Raji (cell line): Measurements from ENCODE around the gene CYP2F1.

ENCODE experiments used
- POLR2A ChIP-seq: IDR thresholded peaks from 2 replicates; pipeline ENCODE4 v1.6.1; 2011; ENCODE audit warnings: low read depth, low read length, control low read depth; ENCODE audit not compliant: insufficient read depth

The CYP2F1 gene

DNA sequence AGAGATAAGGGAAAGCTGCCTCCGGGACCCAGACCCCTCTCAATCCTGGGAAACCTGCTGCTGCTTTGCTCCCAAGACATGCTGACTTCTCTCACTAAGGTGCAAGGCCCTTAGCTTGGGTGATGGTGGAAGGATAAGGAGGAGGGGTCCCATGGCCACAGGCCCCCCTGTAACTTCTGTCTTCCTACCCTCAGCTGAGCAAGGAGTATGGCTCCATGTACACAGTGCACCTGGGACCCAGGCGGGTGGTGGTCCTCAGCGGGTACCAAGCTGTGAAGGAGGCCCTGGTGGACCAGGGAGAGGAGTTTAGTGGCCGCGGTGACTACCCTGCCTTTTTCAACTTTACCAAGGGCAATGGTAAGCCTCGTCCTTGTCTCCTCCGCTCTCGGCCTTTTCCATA, 2.0 kb downstream of the CYP2F1 start:
- TF ChIP-seq POLR2A: no peak

DNA sequence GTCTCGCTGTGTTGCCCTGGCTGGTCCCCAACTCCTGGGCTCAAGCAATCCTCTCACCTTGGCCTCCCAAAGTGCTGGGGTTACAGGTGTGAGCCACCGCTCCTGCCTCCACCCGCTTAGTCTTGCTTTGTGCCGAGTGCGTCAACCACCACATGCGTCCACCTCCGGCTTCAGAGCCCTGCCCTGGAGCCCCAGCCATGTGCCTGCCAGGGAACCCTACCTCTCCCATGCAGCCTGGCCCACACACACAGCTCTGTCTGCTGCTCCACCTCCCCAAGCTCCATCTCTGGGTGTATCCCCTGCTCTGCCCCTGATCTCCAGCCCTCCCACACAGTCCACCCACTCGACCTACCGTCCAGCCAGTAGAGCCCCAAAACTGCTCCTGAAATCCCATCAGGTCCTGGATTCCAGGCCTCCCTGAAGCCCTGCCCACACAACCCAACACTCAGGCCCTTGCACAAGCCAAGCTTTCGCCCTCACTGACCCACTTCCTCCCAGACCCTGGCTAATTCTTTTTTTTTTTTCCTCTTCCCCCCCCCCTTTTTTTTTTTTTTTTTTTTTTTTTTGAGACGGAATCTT, 9.6 kb downstream of the CYP2F1 start:
- no peak for TF ChIP-seq POLR2A

DNA sequence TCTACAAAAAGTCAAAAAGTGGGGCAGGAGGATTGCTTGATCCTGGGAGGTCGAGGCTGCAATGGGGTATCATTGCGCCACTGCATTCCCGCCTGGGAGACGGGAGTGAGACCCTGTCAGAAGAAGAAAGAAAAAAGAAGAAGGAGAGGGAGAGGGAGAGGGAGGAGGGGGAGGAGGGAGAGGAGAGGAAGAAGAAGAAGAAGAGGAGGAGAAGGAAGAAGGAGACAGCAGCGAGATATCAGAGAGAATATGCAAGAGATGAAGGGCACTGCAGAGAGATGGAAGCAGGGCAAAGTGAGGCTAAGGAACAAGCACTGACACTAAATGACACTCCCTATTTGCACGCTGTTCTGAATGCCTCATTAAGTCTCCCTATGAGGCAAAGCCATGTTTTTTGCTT, 14.5 kb downstream of the CYP2F1 start:
- no peak for TF ChIP-seq POLR2A

- TF ChIP-seq POLR2A: no peak
Measured at GRCh38 chr19:41131186-41131585, 17.0 kb downstream of the CYP2F1 start.

GRCh38 chr19:41133260-41133659, 19.0 kb downstream of the CYP2F1 start:
- no peak for TF ChIP-seq POLR2A

GRCh38 chr19:41134616-41135015, 20.4 kb downstream of the CYP2F1 start:
- no peak for TF ChIP-seq POLR2A

GRCh38 chr19:41136636-41137455, 22.6 kb downstream of the CYP2F1 start:
- TF ChIP-seq POLR2A: no peak

DNA sequence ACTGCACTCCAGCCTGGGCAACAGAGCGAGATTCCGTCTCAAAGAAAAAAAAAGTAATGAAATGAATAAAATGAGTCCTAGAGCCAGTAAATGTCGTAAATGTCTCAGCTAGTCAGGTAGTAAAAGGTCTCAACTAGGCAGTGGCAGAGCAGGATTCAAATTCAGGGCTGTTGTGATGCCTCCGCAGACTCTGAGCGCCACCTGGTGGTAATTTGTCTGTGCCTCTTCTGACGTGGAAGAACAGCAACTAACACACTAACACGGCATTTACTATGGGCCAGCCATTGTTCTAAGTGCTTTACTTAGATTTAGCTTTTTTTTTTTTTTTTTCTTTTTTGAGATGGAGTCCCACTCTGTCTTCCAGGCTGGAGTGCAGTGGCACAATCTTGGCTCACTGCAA, 30.2 kb downstream of the CYP2F1 start:
- no peak for TF ChIP-seq POLR2A

DNA sequence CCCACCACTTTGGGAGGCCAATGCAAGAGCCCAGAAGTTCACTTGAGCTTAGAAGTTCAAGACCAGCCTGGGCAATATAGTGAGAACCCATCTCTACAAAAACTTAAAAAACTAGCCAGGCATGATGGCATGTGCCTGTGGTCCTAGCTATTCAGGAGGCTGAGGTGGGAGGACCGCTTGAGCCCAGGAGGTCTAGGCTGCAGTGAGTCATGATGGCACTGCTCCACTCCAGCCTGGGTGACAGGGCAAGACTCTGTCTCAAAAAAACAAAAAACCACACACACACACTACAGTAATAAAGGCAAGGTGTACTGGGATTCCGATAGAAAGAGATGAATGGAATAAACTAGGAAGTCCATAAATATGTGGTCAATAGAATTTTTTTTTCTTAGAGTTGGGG, 35.6 kb downstream of the CYP2F1 start:
- TF ChIP-seq POLR2A: no peak

- no peak for TF ChIP-seq POLR2A
Measured at GRCh38 chr19:41154060-41154459, 39.8 kb downstream of the CYP2F1 start.

DNA sequence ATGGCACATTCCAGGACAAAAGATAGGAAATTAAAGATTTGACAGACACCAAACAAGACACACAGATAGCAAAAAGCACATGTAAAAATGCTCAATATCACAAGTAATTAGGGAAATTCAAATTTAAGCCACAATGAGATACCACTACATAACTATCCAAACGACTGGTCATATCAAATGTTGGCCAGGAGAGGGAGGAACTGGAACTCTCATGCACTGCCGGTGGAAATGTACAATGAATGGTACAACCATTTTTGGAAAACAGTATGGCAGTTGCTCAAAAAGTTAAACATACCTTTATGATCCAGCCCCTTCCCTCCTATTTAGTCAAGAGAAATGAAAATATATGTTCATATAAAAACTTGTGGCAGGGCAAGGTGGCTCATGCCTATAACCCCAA, 42.0 kb downstream of the CYP2F1 start:
- no peak for TF ChIP-seq POLR2A

GRCh38 chr19:41159881-41160280, 45.6 kb downstream of the CYP2F1 start:
- no peak for TF ChIP-seq POLR2A

DNA sequence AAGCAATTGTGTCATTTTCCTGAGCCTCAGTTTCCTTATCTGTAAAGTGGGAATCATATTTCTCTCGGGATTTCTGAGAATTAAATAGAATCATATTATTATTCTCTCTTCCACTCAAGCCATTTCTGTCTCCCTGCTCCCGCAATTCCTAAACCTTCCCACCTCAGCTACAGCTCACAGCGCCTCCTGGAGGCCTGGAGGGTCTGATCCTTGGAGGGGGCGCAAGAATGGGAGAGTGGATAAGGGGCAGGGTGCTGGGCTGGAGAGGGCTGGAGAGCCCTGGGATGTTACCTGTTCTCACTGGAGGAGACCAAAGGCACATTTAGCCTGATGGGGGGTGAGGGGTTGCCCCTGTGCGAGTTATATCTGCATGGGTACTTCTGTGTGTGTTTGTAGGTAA, 47.7 kb downstream of the CYP2F1 start:
- no peak for TF ChIP-seq POLR2A

DNA sequence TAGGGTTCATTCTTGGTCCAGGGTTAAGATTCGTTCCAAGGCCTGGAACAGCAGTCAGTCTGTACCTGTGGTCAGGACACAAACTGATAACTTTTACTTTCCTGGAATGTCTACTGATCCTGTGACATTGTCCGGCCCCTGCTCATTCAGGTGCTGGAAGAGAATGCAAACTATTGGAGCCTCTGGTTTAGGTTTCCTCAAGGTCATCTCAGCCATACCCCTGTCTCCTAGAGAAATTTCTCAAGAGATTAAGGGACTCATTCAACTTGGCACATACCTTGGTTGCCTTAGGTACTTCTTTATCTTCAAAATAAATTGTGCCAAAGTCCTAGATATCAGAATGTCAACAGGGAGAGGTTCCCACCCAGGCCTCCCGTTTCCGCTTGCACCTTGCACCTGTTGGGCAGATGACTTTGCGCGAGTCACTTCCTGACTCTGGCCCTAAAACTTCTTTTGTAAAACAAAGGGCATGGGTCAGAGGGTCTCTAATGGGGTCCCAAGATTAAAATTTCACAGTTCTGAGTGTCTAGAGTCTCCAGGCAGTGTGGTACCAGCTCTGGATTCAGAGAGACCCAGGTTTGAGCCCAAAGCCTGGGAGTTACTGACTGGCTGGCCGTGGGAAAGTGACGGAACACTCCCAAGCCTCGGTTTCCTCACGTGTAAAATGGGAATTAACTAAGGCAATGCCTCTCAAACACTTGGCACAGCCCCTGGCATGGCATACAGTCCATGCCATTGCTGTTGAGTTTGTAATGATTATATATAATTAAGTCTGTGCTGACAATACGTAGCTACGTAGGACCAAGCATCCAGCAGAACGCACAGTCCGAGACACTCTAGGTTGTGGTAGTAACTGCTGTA, 52.9 kb downstream of the CYP2F1 start:
- TF ChIP-seq POLR2A: no peak

DNA sequence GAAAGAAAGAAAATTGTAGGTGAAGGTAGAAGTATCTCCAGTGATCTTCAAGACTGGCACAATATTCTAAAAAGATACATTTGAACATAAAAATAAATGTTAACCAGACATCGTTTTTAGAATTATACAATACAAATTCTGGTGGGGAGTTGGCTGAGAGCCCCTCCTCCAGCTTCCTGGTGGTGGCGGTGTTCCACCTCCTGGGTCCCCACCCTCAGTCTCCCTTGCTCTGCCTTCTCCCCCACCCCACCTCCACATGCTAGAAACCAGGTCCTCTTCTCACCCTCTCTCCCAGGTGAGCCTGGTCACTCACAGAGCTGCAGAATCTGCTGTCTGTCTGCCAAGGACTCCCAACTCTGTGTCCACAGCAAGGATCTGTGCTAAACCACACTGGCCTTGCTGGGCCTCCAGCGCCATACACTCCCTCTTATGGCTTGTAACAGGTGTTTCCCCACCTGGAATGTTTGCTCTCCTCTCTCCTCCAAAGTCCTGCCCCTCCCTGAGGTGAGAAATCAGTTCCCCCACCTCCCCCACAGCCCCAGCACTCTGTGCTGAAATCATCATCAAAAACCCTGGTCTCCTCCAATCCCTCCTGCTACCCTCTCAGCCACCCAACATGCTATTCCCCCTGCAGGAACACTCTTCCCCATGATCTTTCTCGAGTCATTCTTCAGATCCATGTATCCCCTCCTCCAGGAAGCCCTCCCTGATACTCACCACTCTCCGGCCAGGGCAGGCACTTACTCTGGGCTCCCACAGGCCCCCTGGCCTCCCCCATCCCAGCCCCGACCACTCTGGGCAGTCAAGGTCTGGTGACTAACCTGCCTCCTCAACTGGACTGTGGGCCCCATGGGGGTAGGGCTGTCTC, 58.3 kb downstream of the CYP2F1 start:
- TF ChIP-seq POLR2A: no peak
